RWPE1 (cell line): ENCODE measurements around the gene MACROH2A2.
"Not testable (repeated sequence)": the region's sequence is repeated elsewhere in the genome, so short reads cannot be mapped to it uniquely, and the experiment has no call there.

Experiments used
- CTCF ChIA-PET: fragments of 350-600 bp; sonication (Branson Sonifier 250); formaldehyde crosslinking; extraction: SDS; loops from one replicate; lab custom pipeline; 2021; lab: Yijun Ruan, JAX
- POLR2A ChIA-PET: fragments of 400-600 bp; formaldehyde crosslinking; extraction: SDS; loops from one replicate; lab custom pipeline; 2020; ENCODE audit warnings: antibody characterized with exemption; ENCODE audit not compliant: low non-redundant PET; lab: Yijun Ruan, JAX
- DNase-seq: peaks from one replicate; pipeline ENCODE4 v3.0.0; 2012; ENCODE audit warnings: low spot score
- H3K27ac ChIP-seq: fragments of 450-650 bp; 2 replicates; pipeline ENCODE4 v1.5.1; 2017
- TF ChIP-seq, protein P1 (sequence below): fragments of 450-650 bp; conservative IDR thresholded peaks from 2 replicates; pipeline ENCODE4 v1.5.1; 2017; ENCODE audit warnings: low read depth, mild to moderate bottlenecking

Gene MACROH2A2

DNA sequence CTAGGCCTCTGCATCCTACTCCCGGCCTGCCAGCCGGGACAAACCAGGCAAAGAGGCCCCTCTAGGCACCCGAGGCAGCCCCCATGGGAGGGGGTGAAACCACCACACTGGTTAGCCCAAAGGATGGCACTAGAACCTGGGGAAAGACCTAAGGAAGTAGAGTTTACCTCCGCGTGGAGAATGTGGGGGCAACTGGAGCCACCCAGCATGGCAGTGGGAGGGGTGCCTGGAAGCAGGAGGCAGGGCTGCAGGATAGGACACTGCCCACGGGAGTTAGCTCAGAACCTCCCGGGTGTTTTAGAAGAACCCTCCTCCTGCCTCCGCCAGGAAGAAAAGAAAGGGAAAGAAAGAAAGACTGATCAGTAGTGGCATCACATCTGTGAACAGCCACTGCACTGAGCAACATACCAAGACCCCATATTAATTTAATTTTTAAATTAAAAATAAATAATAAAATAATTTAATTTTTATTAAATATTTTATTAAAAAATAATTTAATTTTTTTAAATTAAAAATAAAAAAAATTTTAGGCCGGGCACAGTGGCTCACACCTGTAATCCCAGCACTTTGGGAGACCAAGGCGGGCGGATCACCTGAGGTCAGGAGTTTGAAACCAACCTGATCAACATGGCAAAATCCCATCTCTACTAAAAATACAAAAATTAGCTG is 68.8 kb downstream of the MACROH2A2 start:
- no peak for DNase-seq
- ChIA-PET CTCF (interaction anchor here (0.9 kb wide), 1 partner anchor 25 kb away, joined by 5 read pairs; the partner anchor contains the start of gene TYSND1), POLR2A (no interaction called here)
- TF ChIP-seq, protein P1, sequence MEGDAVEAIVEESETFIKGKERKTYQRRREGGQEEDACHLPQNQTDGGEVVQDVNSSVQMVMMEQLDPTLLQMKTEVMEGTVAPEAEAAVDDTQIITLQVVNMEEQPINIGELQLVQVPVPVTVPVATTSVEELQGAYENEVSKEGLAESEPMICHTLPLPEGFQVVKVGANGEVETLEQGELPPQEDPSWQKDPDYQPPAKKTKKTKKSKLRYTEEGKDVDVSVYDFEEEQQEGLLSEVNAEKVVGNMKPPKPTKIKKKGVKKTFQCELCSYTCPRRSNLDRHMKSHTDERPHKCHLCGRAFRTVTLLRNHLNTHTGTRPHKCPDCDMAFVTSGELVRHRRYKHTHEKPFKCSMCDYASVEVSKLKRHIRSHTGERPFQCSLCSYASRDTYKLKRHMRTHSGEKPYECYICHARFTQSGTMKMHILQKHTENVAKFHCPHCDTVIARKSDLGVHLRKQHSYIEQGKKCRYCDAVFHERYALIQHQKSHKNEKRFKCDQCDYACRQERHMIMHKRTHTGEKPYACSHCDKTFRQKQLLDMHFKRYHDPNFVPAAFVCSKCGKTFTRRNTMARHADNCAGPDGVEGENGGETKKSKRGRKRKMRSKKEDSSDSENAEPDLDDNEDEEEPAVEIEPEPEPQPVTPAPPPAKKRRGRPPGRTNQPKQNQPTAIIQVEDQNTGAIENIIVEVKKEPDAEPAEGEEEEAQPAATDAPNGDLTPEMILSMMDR, result no peak
- H3K27ac ChIP-seq, result no peak overlapping the region

- POLR2A ChIA-PET, result interaction anchor here (0.6 kb wide), 1 partner anchor 48 kb away, joined by 3 read pairs; the partner anchor contains the start of gene SAR1A
These were observed 70.1 kb downstream of the MACROH2A2 start for GRCh38 chr10:70122742-70123141.

DNA sequence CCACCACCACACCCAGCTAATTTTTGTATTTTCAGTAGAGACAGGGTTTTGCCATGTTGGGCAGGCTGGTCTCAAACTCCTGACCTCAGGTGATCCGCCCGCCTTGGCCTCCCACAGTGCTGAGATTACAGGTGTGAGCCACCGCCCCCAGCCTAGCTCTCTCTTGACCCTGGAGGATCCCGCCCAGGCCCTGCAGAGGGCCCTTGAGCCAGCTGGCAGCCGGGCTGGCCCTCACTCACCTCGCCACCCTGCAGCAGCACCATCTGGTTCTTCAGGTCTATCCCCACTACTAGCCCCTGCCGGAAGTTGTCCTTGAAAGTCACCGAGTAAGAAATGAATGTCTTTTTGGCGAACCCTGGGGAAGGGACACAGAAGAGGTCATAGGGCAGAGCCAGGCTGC is 70.5 kb downstream of the MACROH2A2 start:
- CTCF ChIA-PET, result interaction anchor here (1.1 to 1.2 kb wide), 2 partner anchors 16 to 17 kb away, joined by 4 to 7 read pairs; no protein-coding TSS in a partner anchor
- not testable (repeated sequence) for DNase-seq, H3K27ac ChIP-seq
- POLR2A ChIA-PET, result interaction anchor here (0.6 kb wide), 1 partner anchor 47 kb away, joined by 3 read pairs; the partner anchor contains the start of gene SAR1A

More at GRCh38 chr10:70122742-70123141, 70.1 kb downstream of the MACROH2A2 start:
- TF ChIP-seq, protein P1, result no peak
- DNase-seq, result no peak
- H3K27ac ChIP-seq, result no peak overlapping the region
- CTCF ChIA-PET, result interaction anchor here (1.1 kb wide), 1 partner anchor 15 kb away, joined by 4 read pairs; no protein-coding TSS in a partner anchor

GRCh38 chr10:70123817-70124216 is 71.2 kb downstream of the MACROH2A2 start:
- CTCF ChIA-PET, result interaction anchor here (0.6 to 1.2 kb wide), 2 partner anchors 17 to 334 kb away, joined by 3 to 7 read pairs; no protein-coding TSS in a partner anchor
- no peak overlapping the region for H3K27ac ChIP-seq
- no peak for DNase-seq
- TF ChIP-seq, protein P1, result no peak
- POLR2A ChIA-PET, result no interaction called here

DNA sequence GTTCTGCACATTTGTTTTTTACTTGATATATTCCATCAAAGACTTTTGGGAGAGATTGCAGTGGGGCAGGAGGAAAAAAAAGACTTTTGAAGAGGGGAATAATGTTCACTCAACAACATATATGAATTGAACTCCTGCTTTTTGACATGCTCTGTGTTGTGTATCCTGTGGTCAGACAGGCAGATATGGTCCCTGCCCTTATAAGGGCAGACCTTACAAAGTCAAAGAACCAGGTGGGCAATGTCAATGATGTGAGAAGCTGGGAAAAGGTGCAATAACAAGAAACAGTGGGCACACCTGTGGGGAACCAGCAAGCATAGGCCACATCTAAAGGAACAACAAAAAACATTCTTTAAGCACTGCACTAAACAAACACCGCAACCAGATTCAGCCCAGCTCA is 71.8 kb downstream of the MACROH2A2 start:
- TF ChIP-seq, protein P1, result no peak
- POLR2A ChIA-PET, result no interaction called here
- CTCF ChIA-PET, result interaction anchor here (0.6 to 3.2 kb wide), 4 partner anchors 8 to 335 kb away, joined by 3 to 21 read pairs (median 5); partner anchors contain the start of gene TYSND1
- no peak overlapping the region for H3K27ac ChIP-seq
- DNase-seq, result no peak

- DNase-seq, result no peak
- ChIA-PET POLR2A (interaction anchor here (0.6 kb wide), 1 partner anchor 86 kb away, joined by 3 read pairs; no protein-coding TSS in a partner anchor), CTCF (interaction anchor here (1.6 to 3.2 kb wide), 2 partner anchors 8 to 21 kb away, joined by 3 to 21 read pairs; partner anchors contain the start of gene TYSND1)
- H3K27ac ChIP-seq, result no peak overlapping the region
- TF ChIP-seq, protein P1, result no peak
These were observed 72.3 kb downstream of the MACROH2A2 start for GRCh38 chr10:70124918-70125317.
